Spleen (tissue), 11 donors: Measurements from ENCODE around the gene HK2. TPM values are rescaled to one million over a fixed set of nuclear protein-coding genes. Genes with fewer than 3 reads are reported as not detected.
"Not testable (repeated sequence)": the region's sequence is repeated elsewhere in the genome, so short reads cannot be mapped to it uniquely, and the experiment has no call there.

Source experiments
- DNase-seq: peaks from one replicate; pipeline ENCODE4 v3.0.0-alpha.2; 2020
- H3K27ac ChIP-seq, 8 donors: fragments of 200-600 bp; sonication (generic) in 7 of 8; 1 replicate in 4 of 8; 2 replicates in 4 of 8; pipeline versions ENCODE4 v1.5.0 to v1.8.0; 2016 to 2021; ENCODE audit warnings: inconsistent platforms in 4 of 8, mild to moderate bottlenecking in 4 of 8, moderate library complexity in 1 of 8
- H3K27me3 ChIP-seq, 7 donors: fragments of 200-600 bp; sonication (generic) in 6 of 7; replicated peaks in 1 of 7; 1 replicate in 4 of 7; 2 replicates in 3 of 7; pipeline versions ENCODE4 v1.5.0 to v1.8.0; 2016 to 2021; ENCODE audit warnings: inconsistent platforms in 3 of 7, mild to moderate bottlenecking in 1 of 7
- H3K36me3 ChIP-seq, 6 donors: fragments of 200-600 bp; sonication (generic) in 5 of 6; 1 replicate in 4 of 6; 2 replicates in 2 of 6; pipeline versions ENCODE4 v1.5.0 to v1.8.0; 2016 to 2021; ENCODE audit warnings: inconsistent platforms in 2 of 6
- H3K4me1 ChIP-seq, 6 donors: fragments of 200-600 bp; sonication (generic) in 5 of 6; 1 replicate in 3 of 6; 2 replicates in 3 of 6; pipeline versions ENCODE4 v1.5.0 to v1.8.0; 2016 to 2021; ENCODE audit warnings: inconsistent platforms in 3 of 6
- H3K4me3 ChIP-seq, 8 donors: fragments of 200-600 bp; sonication (generic) in 7 of 8; 1 replicate in 4 of 8; 2 replicates in 4 of 8; pipeline versions ENCODE4 v1.5.0 to v1.8.0; 2016 to 2021; ENCODE audit warnings: inconsistent platforms in 4 of 8, mild to moderate bottlenecking in 4 of 8, moderate library complexity in 2 of 8
- H3K9me3 ChIP-seq, 8 donors: fragments of 200-600 bp; sonication (generic) in 7 of 8; 1 replicate in 4 of 8; 2 replicates in 4 of 8; pipeline versions ENCODE4 v1.5.0 to v1.8.0; 2016 to 2021; ENCODE audit warnings: inconsistent platforms in 4 of 8
- POLR2A ChIP-seq, 3 donors: fragments of 450-650 bp; IDR thresholded peaks; one replicate each; pipeline ENCODE4 v1.5.1; 2017; ENCODE audit warnings: antibody characterized with exemption in 3 of 3, mild to moderate bottlenecking in 1 of 3
- POLR2AphosphoS5 ChIP-seq, 3 donors: sonication (generic); formaldehyde crosslinking; IDR thresholded peaks; one replicate each; pipeline ENCODE4 v1.5.1; 2017; ENCODE audit warnings: antibody characterized with exemption in 3 of 3
- WGBS, 5 donors: extraction: QIAGEN DNeasy Blood & Tissue Kit in 3 of 5; methylation state at CpG; one replicate each; pipeline versions ENCODE4 v1.1.5 to v1.1.7; 2013 to 2018; 5-methylcytosine and 5-hydroxymethylcytosine counted together
- intact Hi-C: fragments of 100-400 bp; cut with DNase I; formaldehyde crosslinking; loops from one replicate; pipeline ENCODE4 v1.15.0; 2023; ENCODE audit warnings: low total_unique reads
- polyA plus RNA-seq, 3 donors: library from polyadenylated mRNA; stranded (reverse); fragments of 200-250 nt; gene quantifications; one replicate each; pipeline ENCODE4 v1.2.1, GENCODE V29; 2013
- total RNA-seq, 7 donors: library from RNA; depleted of rRNA in 3 of 7; stranded (reverse); fragments of >200 nt in 3 of 7; fragmentation: NEBNext Ultra II Directional in 4 of 7; extraction: Animal tissue kit (Norgen Biotek cat#: 25700) in 4 of 7; gene quantifications; one replicate each; pipeline versions ENCODE4 v1.1.0 to v1.2.1, GENCODE V29; 2016 to 2021
- TF ChIP-seq, protein P1 (sequence below), 11 experiments: fragments of 200-600 bp in 7 of 11; fragments of 450-650 bp in 4 of 11; sonication (generic) in 4 of 11; IDR thresholded peaks in 8 of 11; conservative IDR thresholded peaks in 3 of 11; 1 replicate in 7 of 11; 2 replicates in 4 of 11; pipeline versions ENCODE4 v1.4.0 to v1.8.0; 2016 to 2021; ENCODE audit warnings: antibody characterized with exemption in 11 of 11, inconsistent platforms in 4 of 11, mild to moderate bottlenecking in 1 of 11
- donor health status: healthy with polysubstance abuse.
- donor health status: DM: no; HTN: no; CAD: no; lungs with moderate emphysema.
- donor health status: DM: no; HTN: no; CAD: no.
- donor health status: Bipolar disorder and iron deficiency.
- donor health status: healthy.
- donor health status: DM: no; HTN: no; CAD: no.
- donor health status: DM: yes; HTN: yes; CAD: no.

The HK2 gene
- total and polyA plus RNA-seq, 10 donors: 4.8 to 67.8 (median 16.1) TPM

DNA sequence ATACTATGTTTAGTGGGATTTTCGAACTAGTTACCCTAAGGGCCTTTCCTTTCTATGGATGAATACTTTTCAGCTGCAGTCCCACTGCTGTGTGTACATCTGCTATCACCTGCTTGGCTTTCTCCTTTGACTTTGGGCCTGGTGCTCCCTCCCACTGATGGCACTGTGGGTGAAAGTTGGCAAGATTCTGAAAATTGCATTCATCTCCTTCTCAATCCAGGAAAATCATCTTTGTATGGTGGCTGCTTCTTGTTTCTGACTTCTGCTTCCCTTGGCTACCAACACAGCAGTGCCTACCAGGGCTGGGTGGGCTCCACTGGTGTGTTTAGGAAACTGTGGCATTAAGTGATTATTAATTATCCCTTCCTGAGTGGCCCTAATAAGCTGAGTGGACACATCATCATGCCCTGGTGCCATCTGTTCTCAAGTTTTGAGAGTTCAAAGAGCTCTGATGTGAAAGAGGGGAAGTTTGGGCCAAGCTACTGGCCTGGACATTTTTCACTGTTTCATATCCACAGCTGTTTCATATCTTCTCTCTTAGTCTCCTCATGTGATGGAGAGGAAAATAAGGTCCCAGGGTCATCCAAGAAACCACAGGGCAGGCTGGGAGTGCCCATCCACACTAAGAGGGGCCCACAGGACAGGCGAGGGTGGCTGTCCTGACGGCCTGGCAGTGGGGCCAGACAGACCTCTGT, 16.7 kb downstream of the HK2 start:
- Histone ChIP-seq H3K4me3 (peak overlapping the region in 1 of 8 donors; percentile 54), H3K36me3 (peaks cover 0 to 16% (median 4%) of the 10 kb centered on the region in 6 donors), H3K27me3 (no peaks in the 10 kb centered on the region), H3K4me1 (peaks cover 25 to 76% (median 61%) of the 10 kb centered on the region in 6 donors), H3K27ac (peak overlapping the region in 7 of 8 donors; percentile 82 to 95 (median 91)), H3K9me3 (no peaks in the 10 kb centered on the region)
- intact Hi-C loops: no loop called here
- no peak for TF ChIP-seq POLR2AphosphoS5 (IDR thresholded peaks at IDR 0.05)
- TF ChIP-seq, protein P1, sequence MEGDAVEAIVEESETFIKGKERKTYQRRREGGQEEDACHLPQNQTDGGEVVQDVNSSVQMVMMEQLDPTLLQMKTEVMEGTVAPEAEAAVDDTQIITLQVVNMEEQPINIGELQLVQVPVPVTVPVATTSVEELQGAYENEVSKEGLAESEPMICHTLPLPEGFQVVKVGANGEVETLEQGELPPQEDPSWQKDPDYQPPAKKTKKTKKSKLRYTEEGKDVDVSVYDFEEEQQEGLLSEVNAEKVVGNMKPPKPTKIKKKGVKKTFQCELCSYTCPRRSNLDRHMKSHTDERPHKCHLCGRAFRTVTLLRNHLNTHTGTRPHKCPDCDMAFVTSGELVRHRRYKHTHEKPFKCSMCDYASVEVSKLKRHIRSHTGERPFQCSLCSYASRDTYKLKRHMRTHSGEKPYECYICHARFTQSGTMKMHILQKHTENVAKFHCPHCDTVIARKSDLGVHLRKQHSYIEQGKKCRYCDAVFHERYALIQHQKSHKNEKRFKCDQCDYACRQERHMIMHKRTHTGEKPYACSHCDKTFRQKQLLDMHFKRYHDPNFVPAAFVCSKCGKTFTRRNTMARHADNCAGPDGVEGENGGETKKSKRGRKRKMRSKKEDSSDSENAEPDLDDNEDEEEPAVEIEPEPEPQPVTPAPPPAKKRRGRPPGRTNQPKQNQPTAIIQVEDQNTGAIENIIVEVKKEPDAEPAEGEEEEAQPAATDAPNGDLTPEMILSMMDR (IDR thresholded peaks at IDR 0.05 in 8 of 11, conservative IDR thresholded peaks at IDR 0.05 in 3 of 11): no peak
- TF ChIP-seq POLR2A (IDR thresholded peaks at IDR 0.05): no peak
- WGBS, 5 donors: 85 to 93% (median 86%) methylated on average over 3 of the region's 3 CpGs
- no peak for DNase-seq

- Histone ChIP-seq H3K4me3 (no peak overlapping the region), H3K36me3 (peaks cover 0 to 21% (median 4%) of the 10 kb centered on the region in 6 donors), H3K27me3 (no peaks in the 10 kb centered on the region), H3K9me3 (no peaks in the 10 kb centered on the region), H3K27ac (peak overlapping the region in 6 of 8 donors; percentile 88 to 95 (median 92)), H3K4me1 (peaks cover 20 to 71% (median 55%) of the 10 kb centered on the region in 6 donors)
- TF ChIP-seq POLR2A (IDR thresholded peaks at IDR 0.05) (no peak), POLR2AphosphoS5 (IDR thresholded peaks at IDR 0.05) (no peak)
- TF ChIP-seq, protein P1 (IDR thresholded peaks at IDR 0.05 in 8 of 11, conservative IDR thresholded peaks at IDR 0.05 in 3 of 11): no peak
- WGBS, 5 donors: 84 to 91% (median 86%) methylated on average over 8 of the region's 8 CpGs
- no peak for DNase-seq
- intact Hi-C loops: no loop called here
These were observed 17.3 kb downstream of the HK2 start for GRCh38 chr2:74851191-74851566.

DNA sequence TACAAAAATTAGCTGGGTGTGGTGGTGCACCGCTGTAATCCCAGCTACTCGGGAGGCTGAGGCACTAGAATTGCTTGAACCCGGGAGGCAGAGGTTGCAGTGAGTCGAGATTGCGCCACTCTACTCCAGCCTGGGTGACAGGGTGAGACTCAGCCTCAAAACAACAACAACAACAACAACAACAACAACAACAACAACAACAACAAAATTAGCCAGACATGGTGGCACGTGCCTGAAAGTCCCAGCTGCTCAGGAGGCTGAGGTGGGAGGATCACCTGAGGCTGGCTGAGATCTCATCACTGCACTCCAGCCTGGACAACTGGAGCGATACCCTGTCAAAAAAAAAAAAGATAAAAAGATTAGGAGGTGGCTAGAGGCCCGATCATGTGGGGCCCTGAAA, 19.4 kb downstream of the HK2 start:
- intact Hi-C loops, H3K9me3 ChIP-seq, H3K27ac ChIP-seq, H3K27me3 ChIP-seq, H3K4me3 ChIP-seq, DNase-seq: not testable (repeated sequence)
- WGBS, 5 donors: 90 to 97% (median 94%) methylated on average over 8 of the region's 8 CpGs
- H3K4me1 ChIP-seq: peaks cover 20 to 59% (median 37%) of the 10 kb centered on the region in 6 donors
- peaks cover 0 to 34% (median 7%) of the 10 kb centered on the region in 6 donors for H3K36me3 ChIP-seq

- Histone ChIP-seq H3K9me3 (no peaks in the 10 kb centered on the region), H3K27me3 (no peaks in the 10 kb centered on the region), H3K36me3 (peaks cover 0 to 34% (median 7%) of the 10 kb centered on the region in 6 donors), H3K4me3 (no peak overlapping the region), H3K4me1 (peaks cover 12 to 52% (median 26%) of the 10 kb centered on the region in 6 donors), H3K27ac (no peak overlapping the region)
- WGBS, 5 donors: 92 to 98% (median 95%) methylated on average over 4 of the region's 4 CpGs
- intact Hi-C loops: no loop called here
- DNase-seq: no peak
- no peak for TF ChIP-seq POLR2AphosphoS5 (IDR thresholded peaks at IDR 0.05)
- TF ChIP-seq, protein P1 (IDR thresholded peaks at IDR 0.05 in 8 of 11, conservative IDR thresholded peaks at IDR 0.05 in 3 of 11): no peak
- TF ChIP-seq POLR2A (IDR thresholded peaks at IDR 0.05): no peak
These were observed 20.5 kb downstream of the HK2 start for GRCh38 chr2:74854401-74854800.

DNA sequence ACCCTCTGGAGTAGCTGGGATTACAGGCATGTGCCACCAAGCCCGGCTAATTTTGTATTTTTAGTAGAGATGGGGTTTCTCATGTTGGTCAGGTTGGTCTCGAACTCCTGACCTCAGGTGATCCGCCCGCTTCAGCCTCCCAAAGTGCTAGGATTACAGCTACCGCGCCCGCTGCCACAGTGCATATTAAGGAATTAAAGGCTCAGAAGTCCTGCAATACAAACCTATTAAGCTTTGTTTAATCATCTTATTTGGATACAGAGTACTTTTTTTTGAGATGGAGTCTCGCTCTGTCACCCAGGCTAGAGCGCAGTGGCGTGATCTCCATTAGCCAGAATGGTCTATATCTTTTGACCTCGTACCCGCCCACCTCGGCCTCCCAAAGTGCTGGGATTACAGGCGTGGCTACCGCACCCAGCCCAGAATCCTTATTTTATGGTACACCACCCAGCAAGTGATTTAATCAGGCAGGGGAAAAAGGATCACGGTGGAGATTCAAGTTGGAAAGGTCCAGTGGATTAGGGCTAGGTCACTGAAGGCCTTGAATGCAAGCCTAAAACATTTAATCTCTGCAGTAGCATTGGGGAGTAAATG, 21.3 kb downstream of the HK2 start:
- H3K27ac ChIP-seq, H3K9me3 ChIP-seq, H3K4me3 ChIP-seq, H3K27me3 ChIP-seq, intact Hi-C loops, DNase-seq: not testable (repeated sequence)
- Histone ChIP-seq H3K4me1 (peaks cover 8 to 44% (median 19%) of the 10 kb centered on the region in 6 donors), H3K36me3 (peaks cover 0 to 34% (median 7%) of the 10 kb centered on the region in 6 donors)
- WGBS, 5 donors: 96 to 97% (median 96%) methylated on average over 16 of the region's 16 CpGs
